ENCODE measurements around the gene PCDHB10.
"Not testable (repeated sequence)": the region's sequence is repeated elsewhere in the genome, so short reads cannot be mapped to it uniquely, and the experiment has no call there.

GRCh38 chr5:141210281-141210680 is 18.1 kb downstream of the PCDHB10 start:
- not testable (repeated sequence) for TF ChIP-seq CTCF, EZH2phosphoT487, EZH2 (IDR thresholded peaks at IDR 0.05)

Measured in neural progenitor cell (in vitro differentiated cells).